NCI-H446 (cell line): ENCODE data around the gene PDX1.

Source experiments
- DNase-seq, 2 experiments: peaks; one replicate each; lab custom pipeline; 2025; lab: John Stamatoyannopoulos, UW

PDX1 gene

GRCh38 chr13:27970382-27971235 is 50.8 kb downstream of the PDX1 start:
- no peak for DNase-seq

- no peak for DNase-seq
These were observed 51.4 kb downstream of the PDX1 start for GRCh38 chr13:27971236-27971645.

- DNase-seq, result no peak
These were observed 52.1 kb downstream of the PDX1 start for GRCh38 chr13:27971776-27972477.

GRCh38 chr13:27972478-27972820 is 52.6 kb downstream of the PDX1 start:
- no peak for DNase-seq

- DNase-seq, result no peak
These were observed 53.5 kb downstream of the PDX1 start for GRCh38 chr13:27973291-27973690.

- no peak for DNase-seq
These were observed 54.3 kb downstream of the PDX1 start for GRCh38 chr13:27973961-27974662.
